K562 (cell line): Measurements from ENCODE around the gene GADD45B. TPM values are rescaled to one million over a fixed set of nuclear protein-coding genes. Genes with fewer than 3 reads are reported as not detected.

ENCODE experiments used
- CBX2 ChIP-seq: fragments of 200-600 bp; sonication (generic); IDR thresholded peaks from one replicate; pipeline ENCODE4 v1.6.1; 2012; ENCODE audit warnings: mild to moderate bottlenecking, low read length, inconsistent platforms; ENCODE audit not compliant: insufficient read depth, poor library complexity, severe bottlenecking
- CREB3L1 ChIP-seq: fragments of 450-650 bp; IDR thresholded peaks from 2 replicates; pipeline ENCODE4 v1.6.1; 2014; ENCODE audit warnings: low read depth, mild to moderate bottlenecking, moderate library complexity, borderline replicate concordance
- CTCF ChIP-seq, 3 experiments: IDR thresholded peaks in 2 of 3; conservative IDR thresholded peaks in 1 of 3; 2 replicates each; pipeline ENCODE4 v1.5.1; 2011 to 2012; ENCODE audit warnings: low read length in 3 of 3, mild to moderate bottlenecking in 3 of 3, control low read depth in 2 of 3, improper control_type of control experiment in 1 of 3, inconsistent platforms in 1 of 3, low read depth in 1 of 3, mixed read lengths in 1 of 3, moderate library complexity in 1 of 3; ENCODE audit not compliant: insufficient read depth in 2 of 3
- DACH1 ChIP-seq: fragments of 450-650 bp; IDR thresholded peaks from 2 replicates; pipeline ENCODE4 v1.6.1; 2018; ENCODE audit not compliant: partially characterized antibody
- EP400 ChIP-seq: fragments of 450-650 bp; IDR thresholded peaks from 2 replicates; pipeline ENCODE4 v1.6.1; 2017; ENCODE audit warnings: antibody characterized with exemption, mild to moderate bottlenecking, moderate library complexity
- FOXJ3 ChIP-seq: sonication (generic); formaldehyde crosslinking; IDR thresholded peaks from 2 replicates; pipeline ENCODE4 v1.4.0; 2020; ENCODE audit warnings: mild to moderate bottlenecking, missing genetic modification reagents
- GATA2 ChIP-seq: sonication (generic); formaldehyde crosslinking; IDR thresholded peaks from 2 replicates; pipeline ENCODE4 v1.4.0; 2020; ENCODE audit warnings: mild to moderate bottlenecking, missing genetic modification reagents
- HDAC2 ChIP-seq: fragments of 450-650 bp; IDR thresholded peaks from 2 replicates; pipeline ENCODE4 v1.6.1; 2016; ENCODE audit warnings: mild to moderate bottlenecking
- MBD1 ChIP-seq: fragments of 250-450 bp; sonication (Bioruptor Pico); IDR thresholded peaks from 2 replicates; pipeline ENCODE4 v1.8.0; 2022; ENCODE audit warnings: inconsistent platforms
- MNT ChIP-seq, 2 experiments: fragments of 450-650 bp; conservative IDR thresholded peaks; 2 replicates each; pipeline ENCODE4 v1.6.1; 2017; ENCODE audit warnings: mild to moderate bottlenecking in 2 of 2, moderate library complexity in 2 of 2
- NR2C1 ChIP-seq, 2 experiments: fragments of 450-650 bp; IDR thresholded peaks; 2 replicates each; pipeline ENCODE4 v1.6.1; 2017; ENCODE audit warnings: mild to moderate bottlenecking in 2 of 2, antibody characterized with exemption in 1 of 2, inconsistent platforms in 1 of 2, missing compliant biosample characterization in 1 of 2, missing genetic modification characterization in 1 of 2
- POLR2B ChIP-seq: fragments of 450-650 bp; IDR thresholded peaks from 2 replicates; pipeline ENCODE4 v1.6.1; 2018; ENCODE audit warnings: low read depth; ENCODE audit not compliant: partially characterized antibody
- SAP30 ChIP-seq: fragments of 200-600 bp; sonication (generic); IDR thresholded peaks from 2 replicates; pipeline ENCODE4 v1.6.1; 2012; ENCODE audit warnings: borderline replicate concordance, low read depth, mild to moderate bottlenecking, moderate library complexity, low read length, control low read depth, inconsistent platforms; ENCODE audit not compliant: insufficient read depth, poor library complexity, severe bottlenecking
- SPI1 ChIP-seq: IDR thresholded peaks from 2 replicates; pipeline ENCODE4 v1.6.1; 2011; ENCODE audit warnings: low read depth, low read length, control low read depth, borderline replicate concordance
- TARDBP ChIP-seq: fragments of 450-650 bp; IDR thresholded peaks from 2 replicates; pipeline ENCODE4 v1.6.1; 2016
- THRA ChIP-seq: fragments of 450-650 bp; IDR thresholded peaks from 2 replicates; pipeline ENCODE4 v1.6.1; 2017; ENCODE audit warnings: mild to moderate bottlenecking, moderate library complexity
- ZBTB7A ChIP-seq: IDR thresholded peaks from 2 replicates; pipeline ENCODE4 v1.6.1; 2011; ENCODE audit warnings: low read depth, mild to moderate bottlenecking, low read length, moderate library complexity, borderline replicate concordance; ENCODE audit not compliant: control insufficient read depth
- ZFP36 ChIP-seq: fragments of 150-350 bp; IDR thresholded peaks from 2 replicates; pipeline ENCODE4 v1.6.1; 2018; ENCODE audit warnings: low read length, low read depth; ENCODE audit not compliant: partially characterized antibody
- ZFX ChIP-seq: sonication (generic); formaldehyde crosslinking; IDR thresholded peaks from 2 replicates; pipeline ENCODE4 v1.8.0; 2022; ENCODE audit warnings: mild to moderate bottlenecking, missing genetic modification reagents, moderate library complexity
- polyA plus RNA-seq, 8 experiments: library from polyadenylated mRNA; depleted of rRNA in 4 of 8; stranded (reverse) in 5 of 8; unstranded in 3 of 8; fragments of >200 nt; fragmentation: Nextera tagmentation in 2 of 8; fragmentation: Illumina TruSeq in 1 of 8; extraction: Ambion mirVana in 2 of 8; extraction: Trizol in 1 of 8; gene quantifications; 2 replicates each; pipeline versions ENCODE4 v1.2.1 to v1.2.3, GENCODE V29; 2011 to 2014; ENCODE audit warnings: inconsistent platforms in 1 of 8, missing spikeins in 1 of 8
- total RNA-seq, 7 experiments: library from RNA; depleted of rRNA in 6 of 7; stranded (reverse); fragments of >200 nt in 6 of 7; fragmentation: Illumina TruSeq in 2 of 7; extraction: Trizol in 2 of 7; gene quantifications; 2 replicates each; pipeline versions ENCODE4 v1.2.1 to v1.2.3, GENCODE V29; 2011 to 2021; ENCODE audit warnings: low replicate concordance in 1 of 7

GADD45B gene
- total and polyA plus RNA-seq, 9 of the 15 experiments (the other 6 are each of a cell fraction or from before 2014, with no cell fraction given), result 0.06 to 4.1 (median 2.1) TPM

GRCh38 chr19:2494447-2495129, 18.7 kb downstream of the GADD45B start (continued):
- TF ChIP-seq CREB3L1, result peak; percentile 32; the same call in 1 of the 2 replicates
- TF ChIP-seq FOXJ3, result no peak
- no peak for TF ChIP-seq POLR2B
- TF ChIP-seq SPI1, result no peak
- TF ChIP-seq EP400, result no peak
- 0 out of 4 replicates have a peak, but pooled peaks of 1 of the 2 experiments have one; percentile 7 for TF ChIP-seq MNT (conservative IDR thresholded peaks at IDR 0.05)
- no peak for TF ChIP-seq CTCF (IDR thresholded peaks at IDR 0.05 in 2 of 3, conservative IDR thresholded peaks at IDR 0.05 in 1 of 3; ENCODE audit: insufficient read depth in 2 of 3, low read depth in 1 of 3, low read length in 3 of 3)
- TF ChIP-seq DACH1, result no peak
- TF ChIP-seq GATA2, result no peak
- TF ChIP-seq ZBTB7A, result no peak
- TF ChIP-seq TARDBP, result peak; percentile 96
- no peak for TF ChIP-seq NR2C1 (IDR thresholded peaks at IDR 0.05)
- TF ChIP-seq NR2C1 (tag; IDR thresholded peaks at IDR 0.05), result no peak
- no peak for TF ChIP-seq ZFP36
- no peak for TF ChIP-seq CBX2
- TF ChIP-seq MBD1 (CRISPR knock-in tag), result no peak
- TF ChIP-seq SAP30, result no peak
- TF ChIP-seq ZFX (CRISPR knock-in tag), result peak; percentile 62; the same call in 1 of the 2 replicates
- peak; percentile 91 for TF ChIP-seq HDAC2
- no peak for TF ChIP-seq THRA
